Activated naive CD4-positive, alpha-beta T cell treated with anti-CD3 and anti-CD28 coated beads for 36 hours (primary cell): ENCODE data around the gene MARK3. TPM values are rescaled to one million over a fixed set of nuclear protein-coding genes. Genes with fewer than 3 reads are reported as not detected.

Source experiments
- CTCF ChIA-PET: fragments of 350-600 bp; sonication (Branson Sonifier 250); formaldehyde crosslinking; loops from one replicate; lab custom pipeline; 2021; ENCODE audit warnings: antibody characterized with exemption; lab: Charles Lee
- DNase-seq: peaks from one replicate; pipeline ENCODE4 v3.0.0-alpha.2; 2020
- H3K27ac Mint-ChIP-seq: one replicate; pipeline ENCODE4 v1.8.0; 2021; ENCODE audit warnings: mild to moderate bottlenecking, mixed read lengths
- H3K27me3 Mint-ChIP-seq: one replicate; pipeline ENCODE4 v1.8.0; 2021; ENCODE audit warnings: low read depth, mixed read lengths
- H3K36me3 Mint-ChIP-seq: one replicate; pipeline ENCODE4 v1.8.0; 2021; ENCODE audit warnings: low read depth, mixed read lengths
- H3K4me1 Mint-ChIP-seq: one replicate; pipeline ENCODE4 v1.8.0; 2021; ENCODE audit warnings: low read depth, mixed read lengths
- H3K4me3 Mint-ChIP-seq: one replicate; pipeline ENCODE4 v1.8.0; 2021; ENCODE audit warnings: mild to moderate bottlenecking, moderate library complexity, mixed read lengths
- H3K9me3 Mint-ChIP-seq: one replicate; pipeline ENCODE4 v1.8.0; 2021; ENCODE audit warnings: mixed read lengths
- intact Hi-C: fragments of 100-400 bp; cut with micrococcal nuclease; formaldehyde crosslinking; loops from one replicate; pipeline ENCODE4 v1.15.1; 2023
- total RNA-seq, 2 experiments: library from RNA; stranded (reverse); gene quantifications; one replicate each; pipeline ENCODE4 v1.2.3, GENCODE V29; 2021

The MARK3 gene
- total RNA-seq, 2 experiments from 2014 or later = 62.2 to 64.7 TPM

- CTCF ChIA-PET = interaction anchor here (0.9 kb wide), 1 partner anchor 21 kb away, joined by 3 read pairs; no protein-coding TSS in a partner anchor
- H3K36me3 Mint-ChIP-seq = peaks cover 13% of the 10 kb centered on the region
- no peaks in the 10 kb centered on the region for H3K9me3 Mint-ChIP-seq
- no peak overlapping the region for H3K27ac Mint-ChIP-seq
- intact Hi-C loops = no loop called here
- no peak for DNase-seq
- H3K4me3 Mint-ChIP-seq = no peak overlapping the region
- peaks cover 55% of the 10 kb centered on the region for H3K4me1 Mint-ChIP-seq
- no peaks in the 10 kb centered on the region for H3K27me3 Mint-ChIP-seq
Observed at GRCh38 chr14:103428723-103429556, 43.7 kb downstream of the MARK3 start.

GRCh38 chr14:103430358-103430757 is 45.1 kb downstream of the MARK3 start:
- Mint-ChIP-seq H3K36me3 (peaks cover 15% of the 10 kb centered on the region), H3K9me3 (no peaks in the 10 kb centered on the region), H3K27me3 (no peaks in the 10 kb centered on the region), H3K4me3 (no peak overlapping the region), H3K27ac (no peak overlapping the region), H3K4me1 (peaks cover 53% of the 10 kb centered on the region)
- no peak for DNase-seq
- intact Hi-C loops = no loop called here
- CTCF ChIA-PET = no interaction called here

GRCh38 chr14:103432627-103433026 is 47.4 kb downstream of the MARK3 start:
- CTCF ChIA-PET = no interaction called here
- H3K36me3 Mint-ChIP-seq = peaks cover 16% of the 10 kb centered on the region
- no peak overlapping the region for H3K27ac Mint-ChIP-seq
- peaks cover 38% of the 10 kb centered on the region for H3K4me1 Mint-ChIP-seq
- DNase-seq = no peak
- H3K4me3 Mint-ChIP-seq = no peak overlapping the region
- intact Hi-C loops = no loop called here
- H3K9me3 Mint-ChIP-seq = no peaks in the 10 kb centered on the region
- H3K27me3 Mint-ChIP-seq = no peaks in the 10 kb centered on the region

GRCh38 chr14:103433916-103434563 is 48.8 kb downstream of the MARK3 start:
- CTCF ChIA-PET = no interaction called here
- H3K4me3 Mint-ChIP-seq = no peak overlapping the region
- no peaks in the 10 kb centered on the region for H3K27me3 Mint-ChIP-seq
- no peak overlapping the region for H3K27ac Mint-ChIP-seq
- peaks cover 27% of the 10 kb centered on the region for H3K4me1 Mint-ChIP-seq
- no peak for DNase-seq
- peaks cover 17% of the 10 kb centered on the region for H3K36me3 Mint-ChIP-seq
- intact Hi-C loops = no loop called here
- H3K9me3 Mint-ChIP-seq = no peaks in the 10 kb centered on the region

- no peak for DNase-seq
- Mint-ChIP-seq H3K4me1 (peaks cover 20% of the 10 kb centered on the region), H3K27ac (no peak overlapping the region), H3K36me3 (peaks cover 22% of the 10 kb centered on the region), H3K4me3 (no peak overlapping the region), H3K27me3 (no peaks in the 10 kb centered on the region), H3K9me3 (no peaks in the 10 kb centered on the region)
- intact Hi-C loops = no loop called here
- CTCF ChIA-PET = no interaction called here
Observed at GRCh38 chr14:103434868-103435442, 49.7 kb downstream of the MARK3 start.

- DNase-seq = no peak
- H3K27me3 Mint-ChIP-seq = no peaks in the 10 kb centered on the region
- peaks cover 17% of the 10 kb centered on the region for H3K36me3 Mint-ChIP-seq
- intact Hi-C loops = no loop called here
- H3K27ac Mint-ChIP-seq = no peak overlapping the region
- CTCF ChIA-PET = interaction anchor here (0.7 to 1.9 kb wide), 3 partner anchors 21 to 265 kb away, joined by 3 to 4 read pairs (median 3); no protein-coding TSS in a partner anchor
- peaks cover 16% of the 10 kb centered on the region for H3K4me1 Mint-ChIP-seq
- H3K4me3 Mint-ChIP-seq = no peak overlapping the region
- no peaks in the 10 kb centered on the region for H3K9me3 Mint-ChIP-seq
Observed at GRCh38 chr14:103436533-103436932, 51.3 kb downstream of the MARK3 start.

- intact Hi-C loops = no loop called here
- Mint-ChIP-seq H3K4me1 (peaks cover 30% of the 10 kb centered on the region), H3K4me3 (no peak overlapping the region), H3K36me3 (peaks cover 14% of the 10 kb centered on the region), H3K27me3 (no peaks in the 10 kb centered on the region), H3K9me3 (no peaks in the 10 kb centered on the region), H3K27ac (no peak overlapping the region)
- DNase-seq = no peak
- CTCF ChIA-PET = interaction anchor here (0.7 kb wide), 1 partner anchor 635 kb away, joined by 5 read pairs; no protein-coding TSS in a partner anchor
Observed at GRCh38 chr14:103442288-103442687, 57.1 kb downstream of the MARK3 start.

- H3K4me3 Mint-ChIP-seq = no peak overlapping the region
- H3K27ac Mint-ChIP-seq = peak overlapping the region; percentile 39
- no peaks in the 10 kb centered on the region for H3K27me3 Mint-ChIP-seq
- H3K36me3 Mint-ChIP-seq = peaks cover 11% of the 10 kb centered on the region
- intact Hi-C loops = no loop called here
- CTCF ChIA-PET = no interaction called here
- no peak for DNase-seq
- peaks cover 37% of the 10 kb centered on the region for H3K4me1 Mint-ChIP-seq
- H3K9me3 Mint-ChIP-seq = no peaks in the 10 kb centered on the region
Observed at GRCh38 chr14:103443111-103443510, 57.9 kb downstream of the MARK3 start.

- Mint-ChIP-seq H3K27me3 (no peaks in the 10 kb centered on the region), H3K36me3 (peaks cover 6% of the 10 kb centered on the region), H3K27ac (no peak overlapping the region), H3K4me3 (no peak overlapping the region), H3K9me3 (no peaks in the 10 kb centered on the region), H3K4me1 (peaks cover 44% of the 10 kb centered on the region)
- no peak for DNase-seq
- CTCF ChIA-PET = interaction anchor here (0.5 to 1.4 kb wide), 2 partner anchors 45 to 129 kb away, joined by 3 read pairs; no protein-coding TSS in a partner anchor
- intact Hi-C loops = no loop called here
Observed at GRCh38 chr14:103444837-103445524, 59.8 kb downstream of the MARK3 start.

- Mint-ChIP-seq H3K4me3 (no peak overlapping the region), H3K9me3 (no peaks in the 10 kb centered on the region), H3K4me1 (peaks cover 44% of the 10 kb centered on the region), H3K36me3 (peaks cover 6% of the 10 kb centered on the region), H3K27me3 (no peaks in the 10 kb centered on the region), H3K27ac (no peak overlapping the region)
- CTCF ChIA-PET = interaction anchor here (1.4 kb wide), 1 partner anchor 46 kb away, joined by 3 read pairs; no protein-coding TSS in a partner anchor
- DNase-seq = no peak
- intact Hi-C loops = no loop called here
Observed at GRCh38 chr14:103445806-103446205, 60.6 kb downstream of the MARK3 start.

GRCh38 chr14:103448097-103448496 is 62.9 kb downstream of the MARK3 start:
- Mint-ChIP-seq H3K36me3 (peaks cover 17% of the 10 kb centered on the region), H3K4me1 (peaks cover 41% of the 10 kb centered on the region), H3K4me3 (no peak overlapping the region), H3K27ac (no peak overlapping the region), H3K27me3 (no peaks in the 10 kb centered on the region), H3K9me3 (no peaks in the 10 kb centered on the region)
- no peak for DNase-seq
- CTCF ChIA-PET = interaction anchor here (1.2 kb wide), 1 partner anchor 58 kb away, joined by 3 read pairs; no protein-coding TSS in a partner anchor
- intact Hi-C loops = no loop called here
